ENCODE measurements around the gene NPPB.

- TF ChIP-seq POLR2A (IDR thresholded peaks at IDR 0.05) = no peak
- no peak for TF ChIP-seq CTCF (IDR thresholded peaks at IDR 0.05)
These were observed 11.0 kb upstream of the NPPB start for GRCh38 chr1:11869650-11870207.

Data from uterus (tissue), 2 donors.